ENCODE data around the gene AP5S1.
A peak's percentile ranks its signal among the peaks of the same experiment; 100 is the strongest.

AP5S1 gene

GRCh38 chr20:3794701-3795420 is 25.5 kb upstream of the AP5S1 start:
- no peak for DNase-seq

GRCh38 chr20:3795511-3796468 is 24.6 kb upstream of the AP5S1 start, which contains the start of gene CDC25B:
Gene CDC25B (plus strand): TSS chr20:3796310. CDS start chr20:3796532, 222 bp downstream.
- peak; percentile 96 for DNase-seq

- no peak for DNase-seq
Observed at GRCh38 chr20:3796477-3797225, 23.7 kb upstream of the AP5S1 start.

- no peak for DNase-seq
Observed at GRCh38 chr20:3797226-3797545, 23.2 kb upstream of the AP5S1 start.

- peak; percentile 71 for DNase-seq
Observed at GRCh38 chr20:3797592-3798372, 22.6 kb upstream of the AP5S1 start.

GRCh38 chr20:3798373-3798768 is 22.0 kb upstream of the AP5S1 start:
- no peak for DNase-seq

- no peak for DNase-seq
Observed at GRCh38 chr20:3798908-3799248, 21.5 kb upstream of the AP5S1 start.

- no peak for DNase-seq
Observed at GRCh38 chr20:3800256-3800877, 20.0 kb upstream of the AP5S1 start.

GRCh38 chr20:3800878-3801260 is 19.5 kb upstream of the AP5S1 start:
- DNase-seq, result no peak

- DNase-seq, result no peak
Observed at GRCh38 chr20:3801299-3801698, 19.0 kb upstream of the AP5S1 start.

- no peak for DNase-seq
Observed at GRCh38 chr20:3801846-3802245, 18.5 kb upstream of the AP5S1 start.

- no peak for DNase-seq
Observed at GRCh38 chr20:3802524-3803239, 17.7 kb upstream of the AP5S1 start.

GRCh38 chr20:3803289-3803688 is 17.1 kb upstream of the AP5S1 start:
- no peak for DNase-seq

GRCh38 chr20:3803854-3804253 is 16.5 kb upstream of the AP5S1 start:
- no peak for DNase-seq

- DNase-seq, result no peak
Observed at GRCh38 chr20:3804254-3804751, 16.0 kb upstream of the AP5S1 start.

- DNase-seq, result no peak
Observed at GRCh38 chr20:3804781-3805180, 15.6 kb upstream of the AP5S1 start.

GRCh38 chr20:3808544-3808943 is 11.8 kb upstream of the AP5S1 start:
- no peak for DNase-seq

GRCh38 chr20:3811467-3812258 is 8.7 kb upstream of the AP5S1 start:
- DNase-seq, result peak; percentile 96

- no peak for DNase-seq
Observed at GRCh38 chr20:3812259-3812681, 8.1 kb upstream of the AP5S1 start.
